ENCODE measurements around the gene PCP2.

PCP2 gene

DNA sequence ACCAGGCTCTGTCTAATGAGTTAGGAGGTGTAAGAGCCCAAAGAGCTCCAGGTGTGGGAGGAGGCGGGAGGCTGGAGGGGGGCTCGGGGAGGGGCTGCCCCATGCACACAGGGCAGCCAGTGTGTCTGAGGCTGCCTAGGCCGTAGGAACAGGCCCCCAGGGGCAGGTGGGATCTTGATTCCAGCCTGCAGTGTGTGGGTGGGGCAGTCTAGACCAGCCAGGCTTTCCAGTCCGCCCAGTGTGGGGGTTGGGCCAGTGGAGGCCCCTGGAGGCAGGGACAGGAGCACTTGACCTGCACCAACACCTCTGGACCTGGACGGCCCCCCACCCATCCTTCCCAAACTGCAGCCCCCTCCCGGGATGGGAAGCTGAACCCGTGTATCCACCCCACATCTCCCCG is 43.3 kb downstream of the PCP2 start:
- H3K4me1 Mint-ChIP-seq = no peaks in the 10 kb centered on the region
- H3K27me3 Mint-ChIP-seq (ENCODE audit: low read depth) = peaks cover 44% of the 10 kb centered on the region
- H3K27ac Mint-ChIP-seq = no peak overlapping the region
- no peaks in the 10 kb centered on the region for H3K36me3 Mint-ChIP-seq (ENCODE audit: low read depth)
- TF ChIP-seq, protein P1, sequence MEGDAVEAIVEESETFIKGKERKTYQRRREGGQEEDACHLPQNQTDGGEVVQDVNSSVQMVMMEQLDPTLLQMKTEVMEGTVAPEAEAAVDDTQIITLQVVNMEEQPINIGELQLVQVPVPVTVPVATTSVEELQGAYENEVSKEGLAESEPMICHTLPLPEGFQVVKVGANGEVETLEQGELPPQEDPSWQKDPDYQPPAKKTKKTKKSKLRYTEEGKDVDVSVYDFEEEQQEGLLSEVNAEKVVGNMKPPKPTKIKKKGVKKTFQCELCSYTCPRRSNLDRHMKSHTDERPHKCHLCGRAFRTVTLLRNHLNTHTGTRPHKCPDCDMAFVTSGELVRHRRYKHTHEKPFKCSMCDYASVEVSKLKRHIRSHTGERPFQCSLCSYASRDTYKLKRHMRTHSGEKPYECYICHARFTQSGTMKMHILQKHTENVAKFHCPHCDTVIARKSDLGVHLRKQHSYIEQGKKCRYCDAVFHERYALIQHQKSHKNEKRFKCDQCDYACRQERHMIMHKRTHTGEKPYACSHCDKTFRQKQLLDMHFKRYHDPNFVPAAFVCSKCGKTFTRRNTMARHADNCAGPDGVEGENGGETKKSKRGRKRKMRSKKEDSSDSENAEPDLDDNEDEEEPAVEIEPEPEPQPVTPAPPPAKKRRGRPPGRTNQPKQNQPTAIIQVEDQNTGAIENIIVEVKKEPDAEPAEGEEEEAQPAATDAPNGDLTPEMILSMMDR (IDR thresholded peaks at IDR 0.05; ENCODE audit: unreplicated experiment in 3 of 3) = no peak
- H3K9me3 Mint-ChIP-seq = no peaks in the 10 kb centered on the region
- no peak overlapping the region for H3K4me3 Mint-ChIP-seq

DNA sequence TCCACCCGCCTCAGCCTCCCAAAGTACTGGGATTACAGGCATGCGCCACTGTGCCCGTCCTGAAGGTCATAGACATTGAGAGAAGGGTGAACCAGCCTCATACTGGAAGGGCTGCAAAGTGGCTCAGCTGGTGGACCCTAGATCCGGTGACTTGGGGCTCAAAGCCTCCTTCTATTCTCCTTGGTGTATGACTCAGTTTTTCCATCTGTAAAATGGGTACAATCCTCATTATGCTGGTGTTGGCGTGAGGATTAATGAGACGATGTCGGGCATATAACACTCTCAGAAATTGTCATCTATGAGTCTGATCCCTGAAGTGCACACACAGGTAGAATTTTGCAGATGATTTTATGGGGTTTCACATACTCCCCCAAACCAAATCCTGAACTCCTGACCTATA is 43.7 kb downstream of the PCP2 start:
- no peak overlapping the region for H3K4me3 Mint-ChIP-seq
- H3K4me1 Mint-ChIP-seq = no peaks in the 10 kb centered on the region

DNA sequence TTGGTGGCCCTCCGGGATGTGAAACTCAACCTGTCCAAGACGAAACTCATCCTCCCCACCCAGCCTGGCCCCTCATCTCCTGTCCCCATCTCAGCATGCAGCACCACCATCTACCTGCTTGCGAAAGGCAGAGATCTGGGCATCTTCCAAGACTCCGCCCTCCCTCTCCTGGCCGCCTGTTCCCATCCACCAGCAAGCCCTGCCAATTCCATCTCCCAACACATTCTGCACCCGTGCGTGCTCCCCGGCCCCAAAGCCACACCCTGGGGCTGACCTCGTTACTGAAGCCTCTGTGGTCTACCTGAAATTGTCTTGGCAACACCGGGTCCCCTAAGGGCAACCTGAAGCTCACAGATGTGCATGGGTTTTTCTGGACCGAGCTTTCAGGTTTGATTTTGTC is 51.1 kb downstream of the PCP2 start:
- Mint-ChIP-seq H3K27me3 (ENCODE audit: low read depth) (peaks cover 28% of the 10 kb centered on the region), H3K4me3 (no peak overlapping the region), H3K27ac (no peak overlapping the region), H3K9me3 (no peaks in the 10 kb centered on the region), H3K36me3 (ENCODE audit: low read depth) (no peaks in the 10 kb centered on the region), H3K4me1 (no peaks in the 10 kb centered on the region)
- TF ChIP-seq, protein P1 (IDR thresholded peaks at IDR 0.05; ENCODE audit: unreplicated experiment in 3 of 3) = no peak

More for the DNA sequence above, 43.7 kb downstream of the PCP2 start:
- H3K27me3 Mint-ChIP-seq (ENCODE audit: low read depth) = peaks cover 40% of the 10 kb centered on the region
- no peaks in the 10 kb centered on the region for H3K36me3 Mint-ChIP-seq (ENCODE audit: low read depth)
- no peaks in the 10 kb centered on the region for H3K9me3 Mint-ChIP-seq
- TF ChIP-seq, protein P1 (IDR thresholded peaks at IDR 0.05; ENCODE audit: unreplicated experiment in 3 of 3) = no peak
- no peak overlapping the region for H3K27ac Mint-ChIP-seq

All from nephron (organoid).